SU-DHL-6 (cell line): ENCODE data around the gene TMEM229A.

Experiments
- EZH2phosphoT487 ChIP-seq: fragments of 200-600 bp; sonication (generic), shearing (Covaris generic); conservative IDR thresholded peaks from 2 replicates; pipeline ENCODE4 v1.6.1; 2018; ENCODE audit warnings: mild to moderate bottlenecking, antibody characterized with exemption, low read length, moderate library complexity, mixed read lengths
- TF ChIP-seq, protein P1 (sequence below): fragments of 200-600 bp; sonication (generic); IDR thresholded peaks from one replicate; pipeline ENCODE4 v1.5.1; 2017; ENCODE audit warnings: antibody characterized with exemption, mild to moderate bottlenecking, low read length, moderate library complexity; ENCODE audit not compliant: insufficient read depth, poor library complexity, severe bottlenecking

DNA sequence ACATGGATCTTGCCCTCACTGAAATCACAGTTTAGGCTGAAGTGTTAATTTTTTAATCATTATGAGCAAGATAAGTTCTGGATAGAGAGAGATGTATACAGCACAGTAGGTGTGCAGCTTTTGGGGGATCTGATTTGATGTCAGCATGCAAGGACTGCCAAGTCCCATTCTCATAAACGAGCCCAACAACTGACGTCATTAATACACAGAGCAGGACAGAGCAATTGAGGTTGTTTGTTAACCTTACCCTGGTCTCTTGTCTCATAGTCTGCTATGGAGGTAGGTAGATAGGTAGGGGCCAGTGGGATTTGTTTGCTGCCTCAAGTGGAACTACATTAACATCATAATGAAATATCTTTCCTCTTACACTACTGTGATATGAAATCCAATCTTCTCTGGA lies 8.6 kb upstream of the TMEM229A start:
- TF ChIP-seq, protein P1, sequence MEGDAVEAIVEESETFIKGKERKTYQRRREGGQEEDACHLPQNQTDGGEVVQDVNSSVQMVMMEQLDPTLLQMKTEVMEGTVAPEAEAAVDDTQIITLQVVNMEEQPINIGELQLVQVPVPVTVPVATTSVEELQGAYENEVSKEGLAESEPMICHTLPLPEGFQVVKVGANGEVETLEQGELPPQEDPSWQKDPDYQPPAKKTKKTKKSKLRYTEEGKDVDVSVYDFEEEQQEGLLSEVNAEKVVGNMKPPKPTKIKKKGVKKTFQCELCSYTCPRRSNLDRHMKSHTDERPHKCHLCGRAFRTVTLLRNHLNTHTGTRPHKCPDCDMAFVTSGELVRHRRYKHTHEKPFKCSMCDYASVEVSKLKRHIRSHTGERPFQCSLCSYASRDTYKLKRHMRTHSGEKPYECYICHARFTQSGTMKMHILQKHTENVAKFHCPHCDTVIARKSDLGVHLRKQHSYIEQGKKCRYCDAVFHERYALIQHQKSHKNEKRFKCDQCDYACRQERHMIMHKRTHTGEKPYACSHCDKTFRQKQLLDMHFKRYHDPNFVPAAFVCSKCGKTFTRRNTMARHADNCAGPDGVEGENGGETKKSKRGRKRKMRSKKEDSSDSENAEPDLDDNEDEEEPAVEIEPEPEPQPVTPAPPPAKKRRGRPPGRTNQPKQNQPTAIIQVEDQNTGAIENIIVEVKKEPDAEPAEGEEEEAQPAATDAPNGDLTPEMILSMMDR: no peak
- no peak for TF ChIP-seq EZH2phosphoT487
